Liver (tissue), 9 donors: Measurements from ENCODE around the gene CD81. TPM values are rescaled to one million over a fixed set of nuclear protein-coding genes. Genes with fewer than 3 reads are reported as not detected.

Experiments used
- DNase-seq: peaks from one replicate; pipeline ENCODE4 v3.0.0-alpha.2; 2017; ENCODE audit warnings: low spot score
- H3K27ac ChIP-seq, 2 donors: one replicate each; pipeline ENCODE4 v1.7.0; 2013; ENCODE audit warnings: inconsistent platforms in 2 of 2, low read length in 2 of 2, control low read depth in 1 of 2, low read depth in 1 of 2, mild to moderate bottlenecking in 1 of 2
- H3K27me3 ChIP-seq, 4 donors: one replicate each; pipeline versions ENCODE4 v1.6.1 to v1.7.0; 2013; ENCODE audit warnings: low read length in 3 of 4, inconsistent platforms in 1 of 4, mild to moderate bottlenecking in 1 of 4, moderate library complexity in 1 of 4; ENCODE audit not compliant: control insufficient read depth in 4 of 4, insufficient read depth in 4 of 4
- H3K36me3 ChIP-seq, 4 donors: one replicate each; pipeline versions ENCODE4 v1.6.1 to v1.7.0; 2013; ENCODE audit warnings: low read length in 3 of 4, mild to moderate bottlenecking in 3 of 4, low read depth in 1 of 4, moderate library complexity in 1 of 4; ENCODE audit not compliant: control insufficient read depth in 4 of 4, insufficient read depth in 3 of 4
- H3K4me1 ChIP-seq, 4 donors: one replicate each; pipeline versions ENCODE4 v1.6.1 to v1.7.0; 2013; ENCODE audit warnings: low read length in 3 of 4, mild to moderate bottlenecking in 3 of 4, moderate library complexity in 1 of 4; ENCODE audit not compliant: control insufficient read depth in 4 of 4, insufficient read depth in 4 of 4
- H3K4me3 ChIP-seq, 3 donors: one replicate each; pipeline versions ENCODE4 v1.6.1 to v1.7.0; 2013; ENCODE audit warnings: low read length in 3 of 3, control low read depth in 1 of 3, low read depth in 1 of 3, mild to moderate bottlenecking in 1 of 3
- H3K9ac ChIP-seq, 2 donors: one replicate each; pipeline ENCODE4 v1.7.0; 2013; ENCODE audit warnings: low read length in 2 of 2, mild to moderate bottlenecking in 2 of 2, moderate library complexity in 2 of 2, control low read depth in 1 of 2, low read depth in 1 of 2
- H3K9me3 ChIP-seq, 4 donors: one replicate each; pipeline versions ENCODE4 v1.6.1 to v1.7.0; 2013; ENCODE audit warnings: low read length in 3 of 4; ENCODE audit not compliant: control insufficient read depth in 4 of 4
- EGR1 ChIP-seq, 2 donors: IDR thresholded peaks; 2 replicates each; pipeline ENCODE4 v1.6.1; 2016 to 2018; ENCODE audit warnings: antibody characterized with exemption in 2 of 2, low read depth in 2 of 2
- FOXA1 ChIP-seq: IDR thresholded peaks from 2 replicates; pipeline ENCODE4 v1.6.1; 2016; ENCODE audit warnings: antibody characterized with exemption
- FOXA2 ChIP-seq: IDR thresholded peaks from 2 replicates; pipeline ENCODE4 v1.6.1; 2016; ENCODE audit warnings: antibody characterized with exemption
- GABPA ChIP-seq, 2 donors: IDR thresholded peaks in 1 of 2; conservative IDR thresholded peaks in 1 of 2; 2 replicates each; pipeline ENCODE4 v1.6.1; 2016; ENCODE audit warnings: antibody characterized with exemption in 2 of 2, mild to moderate bottlenecking in 1 of 2, moderate library complexity in 1 of 2
- HNF4A ChIP-seq, 2 donors: conservative IDR thresholded peaks; 2 replicates each; pipeline ENCODE4 v1.6.1; 2016; ENCODE audit warnings: antibody characterized with exemption in 2 of 2, mild to moderate bottlenecking in 2 of 2
- HNF4G ChIP-seq: IDR thresholded peaks from 2 replicates; pipeline ENCODE4 v1.6.1; 2016; ENCODE audit warnings: antibody characterized with exemption
- JUND ChIP-seq, 2 donors: IDR thresholded peaks; 2 replicates each; pipeline ENCODE4 v1.6.1; 2016; ENCODE audit warnings: antibody characterized with exemption in 2 of 2
- NR2F2 ChIP-seq: IDR thresholded peaks from 2 replicates; pipeline ENCODE4 v1.6.1; 2016; ENCODE audit warnings: antibody characterized with exemption
- RAD21 ChIP-seq, 2 donors: IDR thresholded peaks; 2 replicates each; pipeline ENCODE4 v1.6.1; 2016; ENCODE audit warnings: antibody characterized with exemption in 2 of 2, mild to moderate bottlenecking in 2 of 2
- RXRA ChIP-seq, 2 donors: IDR thresholded peaks; 2 replicates each; pipeline ENCODE4 v1.6.1; 2017 to 2018; ENCODE audit warnings: antibody characterized with exemption in 2 of 2, mild to moderate bottlenecking in 1 of 2
- SP1 ChIP-seq: IDR thresholded peaks from 2 replicates; pipeline ENCODE4 v1.6.1; 2018; ENCODE audit warnings: antibody characterized with exemption, mild to moderate bottlenecking
- TAF1 ChIP-seq: conservative IDR thresholded peaks from 2 replicates; pipeline ENCODE4 v1.6.1; 2016; ENCODE audit warnings: antibody characterized with exemption, mild to moderate bottlenecking
- YY1 ChIP-seq: IDR thresholded peaks from 2 replicates; pipeline ENCODE4 v1.6.1; 2016; ENCODE audit warnings: antibody characterized with exemption, mild to moderate bottlenecking
- WGBS: extraction: QIAGEN DNeasy Blood & Tissue Kit; methylation state at CpG from one replicate; pipeline ENCODE4 v1.1.7; 2013; 5-methylcytosine and 5-hydroxymethylcytosine counted together
- polyA plus RNA-seq, 2 donors: library from polyadenylated mRNA; stranded (reverse) in 1 of 2; unstranded in 1 of 2; fragments of 200-250 nt in 1 of 2; fragments of >200 nt in 1 of 2; fragmentation: Nextera tagmentation in 1 of 2; extraction: Ambion mirVana in 1 of 2; gene quantifications; one replicate each; pipeline versions ENCODE4 v1.2.1 to v1.2.3, GENCODE V29; 2013 to 2015
- total RNA-seq, 2 donors: library from RNA; depleted of rRNA; stranded (reverse); fragments of >200 nt; gene quantifications; one replicate each; pipeline ENCODE4 v1.2.3, GENCODE V29; 2014
- TF ChIP-seq, protein P1 (sequence below): IDR thresholded peaks from 2 replicates; pipeline ENCODE4 v1.6.1; 2016; ENCODE audit warnings: antibody characterized with exemption
- TF ChIP-seq, protein P2 (sequence below): IDR thresholded peaks from 2 replicates; pipeline ENCODE4 v1.6.1; 2016; ENCODE audit warnings: antibody characterized with exemption, mild to moderate bottlenecking
- TF ChIP-seq, protein P3 (sequence below): IDR thresholded peaks from 2 replicates; pipeline ENCODE4 v1.6.1; 2016; ENCODE audit warnings: antibody characterized with exemption
- TF ChIP-seq, protein P4 (sequence below): fragments of 150-350 bp; IDR thresholded peaks from 2 replicates; pipeline ENCODE4 v1.5.1; 2017; ENCODE audit warnings: improper control_type of control experiment, low read depth, low read length; ENCODE audit not compliant: missing input control
- TF ChIP-seq, protein P5 (sequence below): IDR thresholded peaks from 2 replicates; pipeline ENCODE4 v1.6.1; 2016; ENCODE audit warnings: antibody characterized with exemption
- donor health status: healthy.
- donor health status: healthy.
- donor health status: healthy.
- donor health status: healthy.
- donor health status: healthy.

CD81 gene
- total and polyA plus RNA-seq, 4 donors = 76.9 to 712 (median 164) TPM

DNA sequence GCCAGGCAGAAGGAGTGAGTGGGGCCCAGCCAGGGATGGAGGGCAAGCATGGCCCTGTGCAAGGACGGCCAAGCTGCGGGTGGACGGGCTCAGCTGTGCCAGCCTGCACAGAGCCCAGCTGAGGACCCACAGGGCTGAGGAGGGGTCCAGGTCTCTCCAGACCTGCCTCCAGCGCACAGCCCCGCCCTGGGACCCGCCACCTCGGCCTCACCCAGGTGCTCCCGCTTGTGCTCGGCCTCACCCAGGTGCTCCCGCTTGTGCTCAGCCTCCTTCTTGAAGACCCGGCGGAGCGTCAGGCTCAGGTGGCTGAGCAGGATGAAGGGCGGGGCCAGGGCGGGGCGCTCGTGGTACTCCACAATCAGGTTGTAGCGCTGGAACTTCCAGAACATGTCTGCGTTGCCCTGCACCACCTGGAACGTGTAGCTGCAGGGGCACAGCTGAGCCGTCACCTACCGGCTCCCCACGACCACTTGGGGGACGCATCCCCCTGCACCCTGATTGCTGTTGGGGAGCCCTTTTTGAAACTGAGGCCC, 29.8 kb downstream of the CD81 start:
- no peak for DNase-seq
- WGBS = 91% methylated on average over 24 of the region's 24 CpGs
- H3K4me1 ChIP-seq = peaks cover 0 to 5% (median 4%) of the 10 kb centered on the region in 4 donors

More for the DNA sequence above, 29.8 kb downstream of the CD81 start:
- Histone ChIP-seq H3K9ac (no peak overlapping the region), H3K9me3 (no peaks in the 10 kb centered on the region), H3K27me3 (no peaks in the 10 kb centered on the region), H3K36me3 (peaks cover 0 to 17% (median 5%) of the 10 kb centered on the region in 4 donors), H3K27ac (no peak overlapping the region), H3K4me3 (no peak overlapping the region)
- TF ChIP-seq JUND (IDR thresholded peaks at IDR 0.05) (no peak), TAF1 (no peak), HNF4A (conservative IDR thresholded peaks at IDR 0.05) (no peak), SP1 (no peak), HNF4G (no peak), YY1 (no peak), FOXA2 (no peak), GABPA (IDR thresholded peaks at IDR 0.05 in 1 of 2, conservative IDR thresholded peaks at IDR 0.05 in 1 of 2) (no peak), NR2F2 (no peak), RAD21 (IDR thresholded peaks at IDR 0.05) (no peak), FOXA1 (no peak), RXRA (IDR thresholded peaks at IDR 0.05) (no peak), EGR1 (IDR thresholded peaks at IDR 0.05; ENCODE audit: low read depth in 2 of 2) (no peak)
- TF ChIP-seq, protein P1, sequence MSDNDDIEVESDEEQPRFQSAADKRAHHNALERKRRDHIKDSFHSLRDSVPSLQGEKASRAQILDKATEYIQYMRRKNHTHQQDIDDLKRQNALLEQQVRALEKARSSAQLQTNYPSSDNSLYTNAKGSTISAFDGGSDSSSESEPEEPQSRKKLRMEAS = no peak
- TF ChIP-seq, protein P2, sequence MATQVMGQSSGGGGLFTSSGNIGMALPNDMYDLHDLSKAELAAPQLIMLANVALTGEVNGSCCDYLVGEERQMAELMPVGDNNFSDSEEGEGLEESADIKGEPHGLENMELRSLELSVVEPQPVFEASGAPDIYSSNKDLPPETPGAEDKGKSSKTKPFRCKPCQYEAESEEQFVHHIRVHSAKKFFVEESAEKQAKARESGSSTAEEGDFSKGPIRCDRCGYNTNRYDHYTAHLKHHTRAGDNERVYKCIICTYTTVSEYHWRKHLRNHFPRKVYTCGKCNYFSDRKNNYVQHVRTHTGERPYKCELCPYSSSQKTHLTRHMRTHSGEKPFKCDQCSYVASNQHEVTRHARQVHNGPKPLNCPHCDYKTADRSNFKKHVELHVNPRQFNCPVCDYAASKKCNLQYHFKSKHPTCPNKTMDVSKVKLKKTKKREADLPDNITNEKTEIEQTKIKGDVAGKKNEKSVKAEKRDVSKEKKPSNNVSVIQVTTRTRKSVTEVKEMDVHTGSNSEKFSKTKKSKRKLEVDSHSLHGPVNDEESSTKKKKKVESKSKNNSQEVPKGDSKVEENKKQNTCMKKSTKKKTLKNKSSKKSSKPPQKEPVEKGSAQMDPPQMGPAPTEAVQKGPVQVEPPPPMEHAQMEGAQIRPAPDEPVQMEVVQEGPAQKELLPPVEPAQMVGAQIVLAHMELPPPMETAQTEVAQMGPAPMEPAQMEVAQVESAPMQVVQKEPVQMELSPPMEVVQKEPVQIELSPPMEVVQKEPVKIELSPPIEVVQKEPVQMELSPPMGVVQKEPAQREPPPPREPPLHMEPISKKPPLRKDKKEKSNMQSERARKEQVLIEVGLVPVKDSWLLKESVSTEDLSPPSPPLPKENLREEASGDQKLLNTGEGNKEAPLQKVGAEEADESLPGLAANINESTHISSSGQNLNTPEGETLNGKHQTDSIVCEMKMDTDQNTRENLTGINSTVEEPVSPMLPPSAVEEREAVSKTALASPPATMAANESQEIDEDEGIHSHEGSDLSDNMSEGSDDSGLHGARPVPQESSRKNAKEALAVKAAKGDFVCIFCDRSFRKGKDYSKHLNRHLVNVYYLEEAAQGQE = no peak
- TF ChIP-seq, protein P3, sequence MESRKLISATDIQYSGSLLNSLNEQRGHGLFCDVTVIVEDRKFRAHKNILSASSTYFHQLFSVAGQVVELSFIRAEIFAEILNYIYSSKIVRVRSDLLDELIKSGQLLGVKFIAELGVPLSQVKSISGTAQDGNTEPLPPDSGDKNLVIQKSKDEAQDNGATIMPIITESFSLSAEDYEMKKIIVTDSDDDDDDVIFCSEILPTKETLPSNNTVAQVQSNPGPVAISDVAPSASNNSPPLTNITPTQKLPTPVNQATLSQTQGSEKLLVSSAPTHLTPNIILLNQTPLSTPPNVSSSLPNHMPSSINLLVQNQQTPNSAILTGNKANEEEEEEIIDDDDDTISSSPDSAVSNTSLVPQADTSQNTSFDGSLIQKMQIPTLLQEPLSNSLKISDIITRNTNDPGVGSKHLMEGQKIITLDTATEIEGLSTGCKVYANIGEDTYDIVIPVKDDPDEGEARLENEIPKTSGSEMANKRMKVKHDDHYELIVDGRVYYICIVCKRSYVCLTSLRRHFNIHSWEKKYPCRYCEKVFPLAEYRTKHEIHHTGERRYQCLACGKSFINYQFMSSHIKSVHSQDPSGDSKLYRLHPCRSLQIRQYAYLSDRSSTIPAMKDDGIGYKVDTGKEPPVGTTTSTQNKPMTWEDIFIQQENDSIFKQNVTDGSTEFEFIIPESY = no peak
- TF ChIP-seq, protein P4, sequence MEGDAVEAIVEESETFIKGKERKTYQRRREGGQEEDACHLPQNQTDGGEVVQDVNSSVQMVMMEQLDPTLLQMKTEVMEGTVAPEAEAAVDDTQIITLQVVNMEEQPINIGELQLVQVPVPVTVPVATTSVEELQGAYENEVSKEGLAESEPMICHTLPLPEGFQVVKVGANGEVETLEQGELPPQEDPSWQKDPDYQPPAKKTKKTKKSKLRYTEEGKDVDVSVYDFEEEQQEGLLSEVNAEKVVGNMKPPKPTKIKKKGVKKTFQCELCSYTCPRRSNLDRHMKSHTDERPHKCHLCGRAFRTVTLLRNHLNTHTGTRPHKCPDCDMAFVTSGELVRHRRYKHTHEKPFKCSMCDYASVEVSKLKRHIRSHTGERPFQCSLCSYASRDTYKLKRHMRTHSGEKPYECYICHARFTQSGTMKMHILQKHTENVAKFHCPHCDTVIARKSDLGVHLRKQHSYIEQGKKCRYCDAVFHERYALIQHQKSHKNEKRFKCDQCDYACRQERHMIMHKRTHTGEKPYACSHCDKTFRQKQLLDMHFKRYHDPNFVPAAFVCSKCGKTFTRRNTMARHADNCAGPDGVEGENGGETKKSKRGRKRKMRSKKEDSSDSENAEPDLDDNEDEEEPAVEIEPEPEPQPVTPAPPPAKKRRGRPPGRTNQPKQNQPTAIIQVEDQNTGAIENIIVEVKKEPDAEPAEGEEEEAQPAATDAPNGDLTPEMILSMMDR = no peak
- TF ChIP-seq, protein P5, sequence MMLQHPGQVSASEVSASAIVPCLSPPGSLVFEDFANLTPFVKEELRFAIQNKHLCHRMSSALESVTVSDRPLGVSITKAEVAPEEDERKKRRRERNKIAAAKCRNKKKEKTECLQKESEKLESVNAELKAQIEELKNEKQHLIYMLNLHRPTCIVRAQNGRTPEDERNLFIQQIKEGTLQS = no peak
